GM18873 (cell line): ENCODE results near the gene MSI2.

ENCODE experiments used
- ATAC-seq: cut with Tn5 transposase; IDR thresholded peaks from one replicate; pipeline ENCODE4 v1.9.1; 2021; ENCODE audit warnings: mild to moderate bottlenecking, moderate library complexity, moderate number of reproducible peaks; ENCODE audit not compliant: unreplicated experiment, low FRiP score

Gene MSI2

DNA sequence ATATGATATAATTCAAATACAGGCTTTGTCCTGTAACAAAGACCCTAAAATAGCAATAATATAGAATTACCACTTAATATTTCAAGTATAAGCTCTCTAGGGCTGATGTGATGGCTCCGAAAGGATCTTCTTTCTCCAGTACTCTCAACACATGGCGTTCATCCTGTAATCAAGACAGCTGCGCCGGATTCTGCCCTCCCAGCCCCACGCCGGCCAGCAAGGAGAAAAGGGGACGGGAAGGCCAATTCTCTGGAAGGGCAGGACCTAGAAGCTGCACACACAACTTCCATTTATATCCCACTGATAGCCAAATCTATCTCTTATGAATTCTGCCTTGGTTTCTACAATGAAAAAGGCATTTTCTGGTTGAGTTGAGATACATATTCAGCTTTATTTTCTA, 456.8 kb downstream of the MSI2 start:
- ATAC-seq, result no peak

DNA sequence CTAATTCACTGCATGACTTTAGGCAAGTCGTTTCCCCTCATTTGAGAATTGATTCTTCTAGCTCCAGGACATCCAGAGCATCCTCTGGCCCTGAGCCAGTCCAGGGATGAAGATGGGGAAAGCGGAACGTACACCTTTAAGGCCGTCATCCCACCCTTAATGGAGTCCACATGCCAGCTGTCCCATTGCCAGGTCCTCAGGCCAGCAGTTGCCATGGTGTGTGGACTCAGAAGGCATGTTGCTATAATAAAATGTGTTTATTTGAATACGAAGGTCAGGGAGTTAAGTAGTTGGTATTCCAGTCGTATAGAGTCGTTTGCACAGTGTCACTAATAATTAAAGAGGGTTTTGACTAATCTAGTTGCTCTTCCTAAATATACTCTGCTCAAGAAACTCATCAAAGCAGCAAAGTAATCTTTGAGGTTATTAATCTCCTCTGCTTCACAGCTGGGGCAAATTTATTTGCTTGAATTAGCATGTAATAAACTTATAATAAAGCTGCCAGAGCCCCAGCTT, 458.4 kb downstream of the MSI2 start:
- no peak for ATAC-seq

DNA sequence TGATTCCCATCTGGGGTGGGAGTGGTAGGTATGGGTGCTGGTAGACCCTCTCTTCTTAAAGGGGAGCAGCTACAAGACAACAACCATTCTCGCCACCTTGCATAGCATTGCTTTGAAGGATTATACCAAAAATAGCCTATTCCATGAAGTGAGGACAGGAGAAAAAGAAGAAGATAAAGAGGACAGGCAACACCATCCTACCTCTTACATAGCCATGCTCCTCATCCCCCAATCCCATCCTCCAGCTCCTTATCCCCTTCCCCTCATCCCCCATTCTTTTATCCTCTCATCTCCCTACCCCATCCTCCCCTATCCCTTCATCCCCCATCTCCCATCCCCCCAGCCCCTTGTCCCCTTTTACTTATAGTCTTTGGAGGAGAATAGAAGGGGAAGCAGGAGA, 459.7 kb downstream of the MSI2 start:
- no peak for ATAC-seq

DNA sequence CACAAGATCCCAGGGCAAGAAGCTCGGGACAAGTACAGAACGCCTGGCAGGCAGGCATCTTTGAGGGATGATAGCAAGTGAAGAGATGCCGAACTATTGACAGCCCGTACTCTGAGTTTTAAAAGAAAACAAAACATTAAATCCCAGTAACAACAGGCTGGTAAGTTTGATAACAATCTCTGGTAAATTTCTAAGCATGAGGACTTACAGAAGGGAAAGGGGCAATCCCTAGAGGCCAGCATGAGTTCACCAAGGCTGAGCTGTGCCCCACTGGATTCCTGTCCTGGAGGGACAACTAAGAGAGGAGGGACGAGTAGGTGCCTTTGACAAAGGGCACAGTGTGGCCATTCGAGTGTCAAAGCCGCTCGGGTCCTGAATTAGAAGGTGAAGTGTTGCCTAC, 462.6 kb downstream of the MSI2 start:
- no peak for ATAC-seq

DNA sequence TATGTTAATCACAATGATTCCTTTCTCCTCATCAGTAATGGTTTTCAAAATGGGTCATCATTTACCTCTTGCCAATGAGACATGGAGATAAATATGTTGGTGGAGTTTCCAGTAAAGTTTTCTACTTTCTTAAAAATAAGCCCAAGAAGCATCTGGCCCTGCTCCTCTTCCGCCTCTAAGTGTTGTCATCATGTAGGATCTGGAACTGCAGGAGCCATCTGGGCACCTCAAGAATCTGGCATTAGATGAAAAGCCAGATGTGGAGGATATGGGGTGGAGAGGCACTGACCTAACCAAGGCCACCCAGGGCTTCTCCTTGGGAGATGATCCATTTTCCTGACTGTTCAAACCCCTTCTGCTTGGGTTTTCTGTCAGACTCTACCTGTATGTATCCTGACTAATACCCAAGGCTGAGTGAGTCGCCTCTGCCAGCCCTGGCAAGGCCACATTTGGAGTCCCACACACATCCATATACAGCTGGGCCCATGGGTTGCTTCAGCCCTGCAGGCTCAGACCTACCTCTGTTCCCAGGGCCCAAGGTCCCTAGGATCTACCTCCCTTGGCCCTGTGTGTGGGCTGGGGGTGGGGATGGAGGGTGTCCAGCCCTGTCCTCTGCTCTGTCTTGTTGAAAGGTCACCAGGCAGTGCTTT, 464.2 kb downstream of the MSI2 start:
- ATAC-seq, result no peak

DNA sequence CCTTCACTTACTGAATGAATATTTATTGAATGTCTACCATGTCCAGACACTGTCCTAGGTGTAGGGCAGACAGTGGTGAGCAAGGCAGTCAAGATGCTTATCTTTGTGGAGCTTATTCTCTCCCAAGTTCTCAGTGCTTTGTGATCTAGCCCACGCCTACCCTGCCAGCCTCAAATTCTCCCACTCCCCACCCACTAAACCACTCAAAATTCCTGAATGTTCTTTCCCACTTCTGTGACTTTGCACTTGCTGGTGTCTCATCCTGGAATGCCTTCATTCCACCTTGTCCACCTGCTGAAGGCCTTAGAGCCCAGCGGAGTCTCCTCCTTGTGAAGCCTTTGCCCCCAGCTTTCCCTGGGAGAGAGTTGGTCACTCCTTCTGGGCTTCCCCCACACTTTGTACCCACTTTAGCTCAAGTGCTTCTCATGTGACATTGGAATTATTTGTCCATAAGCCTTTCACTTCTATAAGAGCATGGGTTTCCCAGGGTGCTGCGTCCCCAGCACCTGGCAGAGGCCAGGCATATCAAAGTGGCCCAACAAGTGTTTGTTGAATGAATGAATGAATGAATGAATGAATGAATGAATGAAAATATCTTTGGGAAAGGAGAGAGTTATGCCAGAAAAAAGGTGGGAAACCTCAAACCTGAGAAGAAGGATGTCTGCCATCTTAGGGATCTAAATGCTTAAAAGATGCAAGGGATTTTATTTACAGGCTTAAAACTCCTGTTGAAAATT, 465.8 kb downstream of the MSI2 start:
- no peak for ATAC-seq

DNA sequence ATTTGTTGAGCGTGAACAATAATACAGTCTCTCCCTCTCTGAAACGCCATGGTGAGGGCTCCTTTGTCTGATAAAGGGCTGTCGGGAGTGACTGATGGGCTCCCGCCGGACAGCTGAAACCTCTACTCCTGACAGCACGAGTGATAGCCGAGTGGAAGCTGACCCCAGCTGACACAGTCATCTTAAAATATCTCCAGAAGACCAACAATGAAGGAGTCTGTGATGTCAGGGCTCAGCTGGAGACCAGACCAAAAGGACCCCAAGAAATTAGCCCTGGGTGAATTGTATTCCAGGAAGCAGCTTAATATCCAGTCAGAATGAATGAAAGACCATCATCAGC, 466.4 kb downstream of the MSI2 start:
- no peak for ATAC-seq

DNA sequence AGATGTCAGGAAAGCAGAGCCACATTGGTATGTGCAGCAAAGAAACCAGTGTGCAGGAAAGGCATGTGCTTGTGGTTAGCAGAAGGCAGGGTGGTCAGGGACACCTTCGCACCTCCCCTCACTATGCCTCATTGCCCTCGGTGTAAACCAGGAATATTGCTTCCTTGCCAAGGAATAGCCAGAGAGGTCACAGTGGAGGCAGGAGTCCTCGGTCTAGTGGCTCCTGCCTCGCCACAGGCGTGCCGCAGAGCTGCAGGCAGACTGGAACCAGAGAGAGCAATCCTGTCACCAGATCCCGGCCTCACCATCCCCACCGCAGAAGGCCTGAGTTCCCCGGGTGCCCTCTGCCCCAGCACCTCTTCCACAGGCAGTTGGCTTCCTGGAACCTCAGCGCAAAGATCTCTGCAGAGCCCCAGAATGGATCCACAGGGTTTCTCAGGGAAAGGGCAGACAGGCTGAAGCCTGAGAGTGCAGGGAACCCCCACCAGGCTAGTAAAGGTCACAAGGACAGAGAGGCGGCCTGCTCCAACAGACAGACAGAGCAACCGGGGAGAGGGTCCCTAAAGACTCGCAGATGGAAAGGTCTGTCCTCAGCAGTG, 467.2 kb downstream of the MSI2 start:
- ATAC-seq, result no peak

DNA sequence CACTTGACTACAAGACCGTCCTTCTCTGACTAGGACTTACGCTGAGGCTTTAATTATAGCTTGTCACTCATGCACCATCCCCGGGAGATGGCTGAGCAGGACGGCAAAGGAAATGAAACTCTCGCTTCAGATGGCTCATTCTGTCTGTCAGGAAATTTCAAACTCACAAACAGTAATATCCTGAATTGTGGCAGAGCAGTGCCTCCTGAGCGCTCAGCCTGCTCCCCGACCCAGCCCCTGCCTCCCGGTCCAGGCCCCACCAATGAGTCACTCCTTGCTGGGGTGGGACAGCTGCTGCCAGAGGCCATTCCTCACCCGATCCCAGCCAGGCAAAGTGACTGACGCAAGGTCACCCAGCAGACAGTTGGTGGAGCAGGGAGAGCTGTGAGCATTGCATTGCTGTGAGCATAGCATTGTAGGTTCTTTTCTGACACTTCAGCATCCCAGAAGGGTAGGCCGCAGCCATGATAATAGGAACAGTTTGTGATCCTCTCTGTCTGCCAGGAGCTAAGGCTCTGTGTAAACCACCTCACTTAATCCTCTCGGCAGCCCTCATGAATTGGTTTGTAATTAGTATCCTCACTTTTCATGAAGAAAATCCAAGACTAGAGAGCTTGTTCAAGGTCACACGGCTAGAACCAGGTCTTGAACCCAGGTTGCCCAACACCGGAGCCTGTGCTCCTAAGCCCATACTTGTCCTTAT, 467.9 kb downstream of the MSI2 start:
- ATAC-seq, result no peak

DNA sequence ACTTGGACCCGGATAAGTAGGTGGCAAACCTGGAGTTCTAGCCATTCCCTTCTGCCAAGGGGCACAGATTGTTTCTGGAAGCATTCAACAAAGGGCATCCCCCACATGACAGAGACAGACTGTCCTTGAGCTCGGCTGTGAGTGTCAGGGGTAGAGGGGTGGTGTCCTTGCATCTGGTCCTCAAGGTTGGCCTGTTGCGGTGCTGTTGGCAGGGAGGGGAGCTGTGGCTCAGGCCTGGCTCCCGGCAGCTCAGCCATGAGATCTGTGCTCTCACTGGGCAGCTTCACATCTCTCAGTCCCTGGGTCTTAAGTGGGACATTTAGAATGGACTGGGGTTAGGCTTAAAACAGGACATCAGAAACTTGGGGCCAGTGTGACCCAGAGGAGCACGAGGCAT, 468.4 kb downstream of the MSI2 start:
- ATAC-seq, result no peak

DNA sequence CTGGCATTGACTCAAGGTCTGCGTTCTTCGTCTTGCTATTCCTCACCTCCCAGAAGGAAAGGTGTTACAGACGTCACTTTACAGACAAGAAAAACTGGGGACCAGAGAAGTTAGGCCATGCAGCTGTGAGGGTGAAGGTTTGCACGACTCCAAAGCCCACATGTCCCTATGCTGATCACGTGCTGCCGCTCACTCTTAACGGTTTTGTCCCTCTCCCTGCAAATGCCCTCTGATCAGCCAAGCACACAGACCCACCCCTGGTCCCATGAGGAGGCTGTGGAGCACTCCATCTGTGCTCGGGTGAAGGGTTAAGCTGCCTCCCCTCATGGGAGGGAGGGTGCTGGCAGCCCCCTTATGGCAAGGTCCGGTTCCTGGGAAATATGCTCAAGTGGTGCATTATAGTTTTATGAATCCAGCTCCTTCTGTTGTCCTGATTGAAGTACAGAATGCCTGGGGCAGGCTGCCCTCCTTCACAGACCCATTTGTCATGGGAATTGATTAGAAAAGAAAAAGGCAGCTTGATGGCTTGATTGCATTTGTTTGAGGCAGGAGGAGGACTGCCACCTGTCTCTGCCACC, 470.0 kb downstream of the MSI2 start:
- no peak for ATAC-seq

DNA sequence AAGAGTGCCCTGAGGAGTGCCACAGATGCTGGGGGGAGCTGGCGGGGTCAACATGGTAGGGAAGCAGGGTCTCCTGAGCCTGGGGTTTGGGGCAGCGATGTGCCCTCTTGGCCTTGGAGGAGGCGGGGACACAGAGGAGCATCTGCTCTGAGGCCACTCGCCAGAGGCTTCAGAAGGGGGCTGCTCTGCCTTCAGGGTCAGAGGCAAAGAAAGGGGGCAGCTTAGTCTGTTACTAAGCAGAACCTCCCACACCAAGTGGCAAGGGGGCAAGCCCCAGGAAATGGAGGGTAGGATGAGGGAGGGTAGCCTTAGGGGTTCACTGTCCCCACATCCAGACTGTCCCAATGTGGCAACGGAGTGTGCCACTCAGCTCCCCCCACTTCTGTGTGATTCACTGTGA, 470.5 kb downstream of the MSI2 start:
- no peak for ATAC-seq

DNA sequence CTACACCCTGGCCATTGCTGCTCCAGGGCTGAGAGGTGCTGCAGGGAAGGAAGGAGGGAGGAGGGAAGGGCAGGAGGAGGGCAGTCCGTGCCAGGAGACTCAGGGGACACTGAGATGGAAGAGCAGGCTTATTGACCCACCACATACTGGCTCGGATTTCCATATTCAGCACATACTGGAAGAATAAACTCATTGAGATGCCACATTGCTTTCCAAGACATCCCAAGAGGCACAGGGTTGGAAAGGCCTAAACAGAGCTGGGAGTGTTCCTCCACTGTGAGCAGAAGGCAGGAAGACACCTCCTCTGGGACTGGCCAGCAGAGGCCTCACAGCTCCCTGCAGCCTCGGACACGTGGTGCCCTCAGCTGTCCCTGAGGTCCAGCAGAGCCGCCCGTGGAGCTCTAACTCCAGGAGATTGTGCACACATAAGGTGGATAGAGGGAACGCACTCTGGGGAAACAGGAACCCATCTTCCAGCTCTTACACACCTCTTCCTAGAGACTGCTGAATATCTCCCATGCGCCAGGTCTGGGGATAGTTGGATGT, 471.4 kb downstream of the MSI2 start:
- no peak for ATAC-seq

DNA sequence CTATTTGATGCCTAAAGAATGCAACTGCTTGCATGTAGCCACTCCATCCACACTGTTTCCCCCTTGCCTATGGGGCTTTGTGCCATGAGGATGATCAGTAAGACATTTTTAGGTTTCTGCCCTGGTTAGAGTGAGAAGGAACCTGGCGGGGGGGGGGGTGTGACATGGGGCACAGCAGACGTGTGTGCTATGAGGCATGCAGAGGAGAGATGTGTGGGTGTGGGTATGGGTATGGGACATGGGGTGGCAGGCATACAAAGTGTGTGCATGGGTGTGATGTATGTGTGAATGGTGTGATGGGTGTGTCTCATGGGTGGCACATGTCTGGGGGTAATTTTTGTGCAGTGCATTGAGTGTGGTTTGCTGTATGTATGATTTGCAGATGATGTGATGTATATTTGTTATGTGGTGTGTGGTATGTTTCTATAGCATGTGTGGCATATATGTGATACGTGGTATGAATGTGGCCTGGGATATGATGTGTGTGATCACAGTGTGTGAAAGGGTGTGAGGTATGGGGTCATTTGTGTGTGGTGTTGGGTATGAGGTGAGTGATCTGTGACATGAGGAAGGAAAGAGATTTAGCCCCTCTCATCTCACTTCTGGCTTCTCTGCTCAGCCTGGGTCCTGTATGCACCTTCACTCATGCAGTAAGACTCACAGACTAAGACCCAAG, 473.8 kb downstream of the MSI2 start:
- no peak for ATAC-seq

DNA sequence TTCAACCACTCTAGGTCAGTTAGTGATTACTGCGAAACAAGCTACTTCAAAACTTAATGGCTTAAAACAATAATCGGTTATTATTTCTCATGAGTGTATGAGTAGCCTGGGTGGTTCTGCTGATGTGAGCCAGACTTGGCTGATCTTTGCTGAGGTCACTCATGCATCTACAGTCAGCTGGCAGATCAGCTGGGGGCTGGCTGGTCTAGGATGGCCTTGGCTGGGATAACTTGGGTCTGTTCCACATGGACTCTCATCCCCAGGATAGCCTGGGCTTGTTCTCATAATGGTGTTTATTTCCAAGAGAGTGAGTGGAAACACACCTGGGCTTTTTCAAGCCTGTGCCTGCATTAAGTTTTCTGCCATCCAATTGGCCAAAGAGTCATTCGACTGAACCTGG, 475.7 kb downstream of the MSI2 start:
- ATAC-seq, result no peak

DNA sequence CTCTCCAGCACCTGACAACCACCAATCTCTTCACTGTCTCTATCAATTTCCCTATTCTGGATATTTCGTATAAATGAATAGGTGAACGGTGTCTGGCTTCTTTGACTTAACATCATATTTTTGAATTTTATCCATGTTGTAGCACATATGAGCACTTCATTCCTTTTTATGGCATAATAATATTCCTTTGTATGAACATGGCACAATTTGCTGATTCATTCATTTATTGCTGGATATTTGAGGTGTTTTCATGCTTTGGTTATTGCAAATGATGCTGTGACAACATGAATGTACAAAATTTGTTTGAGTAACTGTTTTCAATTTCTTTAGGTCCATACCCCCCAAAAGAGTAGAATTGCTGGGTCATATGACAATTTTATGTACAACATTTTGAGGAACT, 476.8 kb downstream of the MSI2 start:
- ATAC-seq, result no peak
